GM19099 (cell line): Measurements from ENCODE around the gene SPOUT1.

Experiments used
- POLR2A ChIP-seq: IDR thresholded peaks from 3 replicates; pipeline ENCODE4 v1.6.1; 2011; ENCODE audit warnings: low read depth; ENCODE audit not compliant: insufficient read length; ENCODE audit errors: extremely low read depth

SPOUT1 gene

GRCh38 chr9:128790536-128790935 lies 39.1 kb downstream of the SPOUT1 start:
- no peak for TF ChIP-seq POLR2A

GRCh38 chr9:128788445-128788844 lies 41.1 kb downstream of the SPOUT1 start:
- TF ChIP-seq POLR2A = no peak

GRCh38 chr9:128787659-128788058 lies 41.9 kb downstream of the SPOUT1 start:
- TF ChIP-seq POLR2A = no peak

DNA sequence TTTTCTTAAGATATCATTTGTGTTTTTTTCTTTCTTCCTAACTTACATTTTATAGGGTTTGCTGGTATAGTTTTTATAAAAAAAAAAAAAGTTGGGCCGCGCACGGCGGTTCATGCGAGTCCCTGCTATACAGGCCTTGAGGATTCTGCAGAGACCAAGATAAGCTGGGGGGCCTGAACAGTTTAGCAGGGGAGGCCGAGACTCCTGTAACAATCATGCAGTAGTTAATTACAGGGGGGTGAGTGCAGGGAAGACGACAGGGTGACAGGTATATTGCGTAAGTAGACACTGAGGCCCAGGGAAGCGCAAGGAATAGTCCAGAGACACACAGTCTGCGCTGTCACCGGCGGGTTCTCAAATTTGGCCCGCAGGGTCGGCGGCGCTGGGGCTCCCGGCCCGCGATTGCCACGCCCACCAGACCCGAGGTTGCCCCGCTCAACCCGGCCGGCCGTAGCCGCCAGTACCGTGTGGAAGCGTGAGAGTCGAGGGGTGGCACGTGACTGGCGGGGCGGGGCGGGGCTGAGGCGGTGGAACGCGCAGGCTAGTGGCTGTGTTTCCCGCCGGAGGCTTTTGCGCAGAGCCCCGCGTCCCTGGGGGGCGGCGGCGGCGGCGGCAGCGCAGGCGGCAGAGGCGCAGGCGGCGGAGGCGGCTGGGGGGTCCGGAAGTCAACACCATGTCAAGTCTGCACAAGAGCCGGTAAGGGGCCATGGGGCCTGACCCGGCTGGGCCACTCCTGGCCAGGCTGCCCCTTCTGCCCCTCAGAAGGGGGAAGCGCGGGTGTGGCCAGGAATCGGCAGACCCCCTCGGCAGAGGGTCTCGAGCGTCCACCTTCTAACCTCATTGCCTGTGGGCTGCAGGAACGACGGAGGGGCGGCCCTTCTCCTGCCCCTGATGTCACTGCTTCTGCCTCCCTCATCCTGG lies 42.7 kb downstream of the SPOUT1 start, which contains the start of gene TBC1D13:
Gene TBC1D13, plus strand, starts transcription at position 573 of the 921 bp plus-strand sequence. Its CDS starts 101 bp downstream, at position 674.
- TF ChIP-seq POLR2A = peak; percentile 78

DNA sequence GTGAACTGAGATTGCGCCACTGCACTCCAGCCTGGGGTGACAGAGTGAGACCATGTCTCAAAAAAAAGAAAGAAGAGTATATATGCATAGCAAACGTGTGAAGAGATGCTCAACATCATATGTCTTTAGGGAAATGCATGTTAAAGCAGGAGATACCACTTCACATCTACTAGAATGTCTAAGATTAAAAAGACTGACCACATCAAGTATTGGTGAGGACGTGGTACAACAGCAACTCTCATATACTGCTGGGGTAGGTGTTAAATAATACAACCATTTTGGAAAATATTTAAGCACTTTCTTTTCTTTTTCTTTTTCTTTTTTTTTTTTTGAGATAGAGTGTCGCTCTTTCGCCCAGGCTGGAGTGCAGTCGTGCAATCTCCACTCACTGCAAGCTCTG lies 44.2 kb downstream of the SPOUT1 start:
- TF ChIP-seq POLR2A = no peak

GRCh38 chr9:128782669-128783068 lies 46.9 kb downstream of the SPOUT1 start:
- no peak for TF ChIP-seq POLR2A

DNA sequence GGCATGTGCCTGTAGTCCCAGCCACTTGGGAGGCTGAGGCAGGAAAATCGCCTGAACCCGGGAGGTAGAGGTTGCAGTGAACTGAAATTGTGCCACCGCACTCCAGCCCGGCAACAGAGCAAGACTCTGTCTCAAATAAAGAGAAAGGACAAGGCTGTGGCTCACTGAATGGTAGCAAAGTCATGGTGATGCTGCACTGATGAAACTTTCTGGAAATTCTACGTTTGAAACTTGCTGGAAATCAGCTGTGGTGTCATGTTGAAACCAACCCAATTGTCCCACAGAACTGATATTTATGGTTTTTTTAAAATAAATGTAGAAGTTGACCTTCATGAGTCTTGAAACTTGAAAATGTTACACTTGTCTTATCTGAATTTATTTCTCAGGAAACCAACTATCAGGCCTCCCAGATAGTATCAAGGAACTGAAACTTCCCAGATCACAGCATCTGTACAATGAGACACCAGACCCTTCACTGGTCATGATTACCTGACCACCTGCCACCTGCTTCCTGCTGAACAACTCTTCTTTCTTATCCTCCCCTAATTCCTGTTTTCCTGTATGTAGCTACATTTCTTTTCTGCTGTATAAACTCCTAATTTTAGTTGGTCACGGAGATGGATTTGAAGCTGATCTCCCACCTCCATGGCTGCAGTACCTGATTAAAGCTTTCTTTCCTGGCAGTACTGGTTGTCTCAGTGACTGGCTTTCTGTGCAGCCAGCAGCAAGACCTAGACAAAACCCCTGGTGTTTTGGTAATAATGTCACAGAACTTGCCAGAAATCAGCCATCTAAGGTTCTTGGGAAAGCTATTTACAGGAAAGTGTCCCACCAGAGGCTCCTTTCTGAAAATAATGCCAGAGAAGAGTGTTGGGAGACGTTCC lies 48.2 kb downstream of the SPOUT1 start:
- no peak for TF ChIP-seq POLR2A

DNA sequence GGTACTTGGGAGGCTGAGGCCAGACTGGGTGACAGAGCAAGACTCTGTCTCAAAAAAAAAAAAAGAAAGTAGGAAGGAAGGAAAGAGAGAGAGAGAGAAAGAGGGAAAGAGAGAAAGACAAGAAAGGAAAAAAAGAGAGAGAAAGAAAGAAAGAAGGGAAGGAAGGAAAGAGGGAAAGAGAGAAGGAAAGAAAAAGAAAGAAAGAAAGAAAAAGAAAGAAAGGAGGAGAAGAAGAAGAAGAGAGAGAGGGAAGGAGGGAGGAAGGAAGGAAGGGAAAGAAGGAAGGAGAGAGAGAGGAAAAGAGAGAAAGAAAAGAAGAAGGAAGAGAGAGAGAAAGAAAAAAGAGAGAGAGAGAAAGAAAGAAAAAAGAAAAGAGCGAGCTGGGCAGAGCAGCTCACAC lies 54.8 kb downstream of the SPOUT1 start:
- TF ChIP-seq POLR2A = no peak

- TF ChIP-seq POLR2A = no peak
Observed at GRCh38 chr9:128773049-128773448, 56.5 kb downstream of the SPOUT1 start.

DNA sequence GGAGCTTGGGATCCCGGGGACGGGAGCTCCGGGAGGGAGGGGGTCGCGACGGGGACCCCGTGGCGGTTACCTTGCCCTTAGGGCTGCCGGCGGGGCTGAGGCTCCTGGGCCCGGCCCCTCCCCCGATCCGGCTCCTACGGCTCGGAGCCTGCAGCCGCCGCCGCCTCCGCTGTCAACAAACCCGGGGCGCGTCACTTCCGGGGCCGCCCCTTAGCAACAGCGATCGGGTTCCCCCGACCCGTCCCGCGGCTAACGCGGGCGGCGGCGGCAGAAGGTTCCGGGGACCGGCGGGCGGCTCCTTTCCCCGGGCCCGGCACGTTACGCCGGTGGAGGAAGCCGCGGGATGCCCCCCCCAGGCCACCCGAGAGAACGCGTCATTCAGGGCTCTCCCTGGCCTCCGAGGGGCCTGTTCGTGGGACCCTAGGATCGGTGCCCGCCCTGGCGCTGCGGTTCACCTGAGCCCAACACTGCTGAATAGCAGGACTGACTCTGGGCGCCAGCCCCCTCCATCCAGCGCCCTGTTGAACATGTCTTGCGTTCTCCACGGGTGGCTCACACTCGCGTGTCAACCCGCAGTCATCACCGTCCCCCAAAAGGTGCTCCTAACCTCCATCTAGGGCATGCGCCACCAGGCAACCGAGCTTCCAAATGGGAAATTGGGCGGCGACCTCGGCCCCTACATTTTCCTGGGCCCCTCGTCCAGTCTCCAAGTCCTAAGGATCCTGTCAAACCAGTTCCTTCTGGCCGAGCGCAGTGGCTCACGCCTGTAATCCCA lies 57.7 kb downstream of the SPOUT1 start, which contains the start of gene ZER1:
Gene ZER1, minus strand, starts transcription at position 183 of the 775 bp plus-strand sequence. CDS start 16,362 bp downstream, outside the sequence.
- TF ChIP-seq POLR2A = peak; percentile 73

GRCh38 chr9:128771094-128771721 lies 58.4 kb downstream of the SPOUT1 start:
- TF ChIP-seq POLR2A = no peak

- TF ChIP-seq POLR2A = no peak
Observed at GRCh38 chr9:128770286-128771030, 59.1 kb downstream of the SPOUT1 start.
